ENCODE data around the gene CHRNB2. TPM values are rescaled to one million over a fixed set of nuclear protein-coding genes. Genes with fewer than 3 reads are reported as not detected.

The CHRNB2 gene
- total and polyA plus RNA-seq, 2 of the 8 experiments (the other 6 are each of a cell fraction or from before 2014, with no cell fraction given): 3.1 to 4.1 TPM

DNA sequence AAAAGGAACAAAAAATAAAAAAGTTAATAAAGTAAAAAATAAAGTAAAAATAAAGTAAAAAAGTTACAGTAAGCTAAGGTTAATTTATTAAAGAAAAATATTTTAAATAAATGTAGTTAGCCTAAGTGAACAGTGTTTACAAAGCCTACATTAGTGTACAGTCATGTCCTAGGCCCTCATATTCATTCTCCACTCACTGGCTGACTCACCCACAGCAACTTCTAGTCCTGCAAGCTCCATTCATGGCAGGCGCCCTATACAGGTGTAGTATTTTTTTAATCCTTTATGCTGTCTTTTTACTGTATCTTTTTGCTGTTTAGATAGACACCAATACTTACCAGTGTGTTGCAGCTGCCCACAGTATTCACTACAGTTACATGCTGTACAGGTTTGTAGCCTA, 28.0 kb downstream of the CHRNB2 start:
- peaks cover 9 to 13% of the 10 kb centered on the region in 2 experiments for H4K20me1 ChIP-seq (replicated peaks in 1 of 2; ENCODE audit: control insufficient read depth in 1 of 2, insufficient read depth in 2 of 2, low read length in 2 of 2)
- TF ChIP-seq SIN3A (conservative IDR thresholded peaks at IDR 0.05 in 1 of 2, IDR thresholded peaks at IDR 0.05 in 1 of 2; ENCODE audit: low read depth in 1 of 2, low read length in 2 of 2) (no peak), CHD1 (IDR thresholded peaks at IDR 0.05; ENCODE audit: low read depth, low read length) (no peak), YY1 (IDR thresholded peaks at IDR 0.05; ENCODE audit: low read depth, low read length) (no peak), POU5F1 (IDR thresholded peaks at IDR 0.05; ENCODE audit: low read depth, low read length) (no peak), TAF1 (IDR thresholded peaks at IDR 0.05; ENCODE audit: low read depth, low read length) (no peak), EGR1 (IDR thresholded peaks at IDR 0.05; ENCODE audit: borderline replicate concordance, low read depth, low read length) (no peak), RXRA (IDR thresholded peaks at IDR 0.05; ENCODE audit: insufficient read depth, low read depth, low read length) (no peak), CHD2 (IDR thresholded peaks at IDR 0.05; ENCODE audit: low read length) (no peak), HDAC6 (IDR thresholded peaks at IDR 0.05; ENCODE audit: low read depth, low read length) (no peak), CREB1 (IDR thresholded peaks at IDR 0.05) (no peak), SUZ12 (IDR thresholded peaks at IDR 0.05; ENCODE audit: low read length) (no peak), POLR2AphosphoS5 (IDR thresholded peaks at IDR 0.05; ENCODE audit: low read depth, low read length) (no peak), KDM4A (IDR thresholded peaks at IDR 0.05; ENCODE audit: low read depth, low read length, severe bottlenecking) (no peak)
- TF ChIP-seq, protein P1, sequence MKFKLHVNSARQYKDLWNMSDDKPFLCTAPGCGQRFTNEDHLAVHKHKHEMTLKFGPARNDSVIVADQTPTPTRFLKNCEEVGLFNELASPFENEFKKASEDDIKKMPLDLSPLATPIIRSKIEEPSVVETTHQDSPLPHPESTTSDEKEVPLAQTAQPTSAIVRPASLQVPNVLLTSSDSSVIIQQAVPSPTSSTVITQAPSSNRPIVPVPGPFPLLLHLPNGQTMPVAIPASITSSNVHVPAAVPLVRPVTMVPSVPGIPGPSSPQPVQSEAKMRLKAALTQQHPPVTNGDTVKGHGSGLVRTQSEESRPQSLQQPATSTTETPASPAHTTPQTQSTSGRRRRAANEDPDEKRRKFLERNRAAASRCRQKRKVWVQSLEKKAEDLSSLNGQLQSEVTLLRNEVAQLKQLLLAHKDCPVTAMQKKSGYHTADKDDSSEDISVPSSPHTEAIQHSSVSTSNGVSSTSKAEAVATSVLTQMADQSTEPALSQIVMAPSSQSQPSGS (IDR thresholded peaks at IDR 0.05; ENCODE audit: low read length): no peak

More for the DNA sequence above, 28.0 kb downstream of the CHRNB2 start:
- H2AK5ac ChIP-seq (ENCODE audit: low read depth, low read length): no peak overlapping the region
- H2AFZ ChIP-seq (ENCODE audit: low read length): no peak overlapping the region
- peaks cover 7% of the 10 kb centered on the region for H3K79me1 ChIP-seq (ENCODE audit: low read depth, low read length)
- H2BK12ac ChIP-seq (ENCODE audit: low read depth, low read length): no peak overlapping the region
- DNase-seq (ENCODE audit: low read depth in 1 of 2, low spot score in 2 of 2) (no peak), FAIRE-seq (no peak)
- H3K79me2 ChIP-seq (ENCODE audit: control insufficient read depth in 1 of 2, insufficient read depth in 2 of 2, low read length in 2 of 2): peaks cover 0 to 20% of the 10 kb centered on the region in 2 experiments; a peak in 2 of 4 replicates
- H3K4me1 ChIP-seq (replicated peaks in 1 of 4; ENCODE audit: control insufficient read depth in 3 of 4, insufficient read depth in 4 of 4, low read length in 3 of 4): no peaks in the 10 kb centered on the region
- H3K56ac ChIP-seq (replicated peaks; ENCODE audit: insufficient read length, low read depth, low read length): no peak overlapping the region
- no peak overlapping the region for H3K9ac ChIP-seq (replicated peaks in 1 of 4; ENCODE audit: extremely low read depth in 1 of 4, low read depth in 3 of 4, low read length in 3 of 4)
- H2BK5ac ChIP-seq (ENCODE audit: low read depth, low read length): no peak overlapping the region
- H4K8ac ChIP-seq (ENCODE audit: extremely low read depth, insufficient read depth, low read length): no peak overlapping the region
- no peak overlapping the region for H3K14ac ChIP-seq (ENCODE audit: insufficient read length)
- no peak overlapping the region for H4K5ac ChIP-seq (ENCODE audit: insufficient read length, low read depth, low read length)
- no peak overlapping the region for H3K4ac ChIP-seq (replicated peaks; ENCODE audit: insufficient read length, low read depth, low read length)
- no peak overlapping the region for H2BK15ac ChIP-seq (ENCODE audit: low read length)
- no peaks in the 10 kb centered on the region for H3K9me3 ChIP-seq (ENCODE audit: insufficient read depth in 2 of 2, low read depth in 1 of 2, low read length in 1 of 2)
- POLR2A ChIA-PET (ENCODE audit: partially characterized antibody): interaction anchor here (1.5 to 2.0 kb wide), 2 partner anchors 10 to 19 kb away, joined by 5 to 9 read pairs; no protein-coding TSS in a partner anchor
- H3K23ac ChIP-seq (ENCODE audit: insufficient read length): no peak overlapping the region
- H3K27ac ChIP-seq (ENCODE audit: low read depth, low read length): no peak overlapping the region
- 96% methylated on average over 1 of the region's 1 CpG; no CpG with 5 or more reads in 1 of the 2 experiments for WGBS, 2 experiments (ENCODE audit: extremely low coverage in 1 of 2, insufficient coverage in 1 of 2, insufficient read length in 1 of 2, insufficient replicate concordance in 2 of 2, low coverage in 1 of 2, low lambda C conversion rate in 2 of 2, missing lambda C conversion rate in 1 of 2)
- no peak overlapping the region for H2BK120ac ChIP-seq (replicated peaks; ENCODE audit: low read depth, low read length)
- no peak overlapping the region for H2BK20ac ChIP-seq (ENCODE audit: low read length)
- H3K4me2 ChIP-seq (ENCODE audit: insufficient read depth in 1 of 2, low read depth in 2 of 2, low read length in 2 of 2): no peak overlapping the region
- no peak overlapping the region for H3K18ac ChIP-seq (ENCODE audit: extremely low read depth, low read length)
- no peak overlapping the region for H3K4me3 ChIP-seq (ENCODE audit: extremely low read depth in 1 of 4, insufficient read depth in 2 of 4, low read depth in 3 of 4, low read length in 4 of 4)
- H3K27me3 ChIP-seq (replicated peaks in 1 of 4; ENCODE audit: control insufficient read depth in 3 of 4, extremely low read depth in 1 of 4, insufficient read depth in 3 of 4, low read length in 3 of 4): no peaks in the 10 kb centered on the region
- no peaks in the 10 kb centered on the region for H3K23me2 ChIP-seq (ENCODE audit: low read depth, low read length)
- CTCF ChIA-PET (ENCODE audit: partially characterized antibody): interaction anchor here (0.7 to 1.7 kb wide), 5 partner anchors 9 to 283 kb away, joined by 3 to 5 read pairs (median 4); no protein-coding TSS in a partner anchor
- H3K36me3 ChIP-seq (ENCODE audit: control insufficient read depth in 2 of 4, insufficient read depth in 4 of 4, low read length in 3 of 4): peaks cover 39 to 77% (median 65%) of the 10 kb centered on the region in 4 experiments
- H4K91ac ChIP-seq (replicated peaks; ENCODE audit: insufficient read length, low read length): no peak overlapping the region

Data from H1 (cell line).